Measurements from ENCODE around the gene DNAJC17.

The DNAJC17 gene

DNA sequence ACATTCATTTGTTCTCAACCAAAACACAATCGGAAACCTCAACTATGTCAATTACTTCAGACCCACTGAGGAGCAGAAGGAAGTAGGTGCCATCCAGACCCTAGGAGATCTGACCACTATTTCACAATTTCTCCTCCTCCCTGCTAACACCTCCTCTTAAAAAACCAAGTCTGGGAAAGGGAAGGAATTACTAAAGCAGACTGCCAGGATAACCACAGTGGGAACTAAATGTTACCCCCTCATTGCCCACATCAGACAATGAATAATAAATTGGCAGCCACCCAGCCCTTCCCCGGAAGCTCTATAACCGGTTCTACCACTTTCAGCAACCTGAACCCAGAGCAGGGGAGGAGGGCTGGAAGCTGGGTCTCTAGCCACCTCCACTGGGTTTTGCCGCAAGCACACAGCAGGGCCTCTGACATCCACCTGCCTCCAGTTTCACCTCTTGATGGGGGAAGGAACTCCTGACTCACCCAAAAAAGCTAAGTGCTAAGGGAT lies 19.9 kb downstream of the DNAJC17 start:
- no peaks in the 10 kb centered on the region for H3K27me3 ChIP-seq (ENCODE audit: control insufficient read depth in 1 of 2, insufficient read depth in 2 of 2, low read length in 2 of 2)
- H3K4me1 ChIP-seq (ENCODE audit: insufficient read depth, low read length), result peaks cover 9% of the 10 kb centered on the region
- no peak overlapping the region for H3K9ac ChIP-seq (ENCODE audit: low read length)
- no peak overlapping the region for H3K4me3 ChIP-seq (ENCODE audit: low read depth in 1 of 2, low read length in 2 of 2)
- no peaks in the 10 kb centered on the region for H3K9me3 ChIP-seq (ENCODE audit: low read length)
- H3K27ac ChIP-seq (ENCODE audit: low read depth, low read length), result no peak overlapping the region
- H3K36me3 ChIP-seq (ENCODE audit: insufficient read depth, low read length), result no peaks in the 10 kb centered on the region

DNA sequence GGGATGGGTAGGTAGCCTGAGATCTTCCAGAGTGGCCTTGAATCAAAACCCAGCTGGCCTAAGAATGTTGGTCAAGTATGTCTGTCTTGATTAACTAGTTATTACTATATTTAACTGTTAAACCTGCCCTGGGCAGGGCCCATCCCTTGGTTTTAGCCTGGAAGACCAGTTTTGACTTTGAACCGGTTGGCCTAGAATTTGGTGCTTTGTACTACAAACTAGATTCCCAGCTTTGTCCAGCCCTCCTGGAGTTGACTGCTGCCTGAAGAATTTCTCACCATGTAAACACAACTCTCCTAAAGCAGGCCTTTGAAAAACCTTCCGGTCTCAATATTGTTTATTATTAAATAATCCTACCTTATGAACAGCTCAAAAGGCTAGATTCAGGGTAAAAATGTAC lies 21.5 kb downstream of the DNAJC17 start:
- Histone ChIP-seq H3K36me3 (ENCODE audit: insufficient read depth, low read length) (no peaks in the 10 kb centered on the region), H3K9me3 (ENCODE audit: low read length) (no peaks in the 10 kb centered on the region), H3K4me1 (ENCODE audit: insufficient read depth, low read length) (peaks cover 9% of the 10 kb centered on the region), H3K27me3 (ENCODE audit: control insufficient read depth in 1 of 2, insufficient read depth in 2 of 2, low read length in 2 of 2) (no peaks in the 10 kb centered on the region), H3K27ac (ENCODE audit: low read depth, low read length) (no peak overlapping the region), H3K9ac (ENCODE audit: low read length) (no peak overlapping the region), H3K4me3 (ENCODE audit: low read depth in 1 of 2, low read length in 2 of 2) (no peak overlapping the region)

GRCh38 chr15:40785164-40785563 lies 22.1 kb downstream of the DNAJC17 start:
- no peaks in the 10 kb centered on the region for H3K36me3 ChIP-seq (ENCODE audit: insufficient read depth, low read length)
- H3K9me3 ChIP-seq (ENCODE audit: low read length), result no peaks in the 10 kb centered on the region
- no peaks in the 10 kb centered on the region for H3K27me3 ChIP-seq (ENCODE audit: control insufficient read depth in 1 of 2, insufficient read depth in 2 of 2, low read length in 2 of 2)
- H3K4me3 ChIP-seq (ENCODE audit: low read depth in 1 of 2, low read length in 2 of 2), result no peak overlapping the region
- H3K4me1 ChIP-seq (ENCODE audit: insufficient read depth, low read length), result peaks cover 9% of the 10 kb centered on the region
- H3K27ac ChIP-seq (ENCODE audit: low read depth, low read length), result no peak overlapping the region
- H3K9ac ChIP-seq (ENCODE audit: low read length), result no peak overlapping the region

DNA sequence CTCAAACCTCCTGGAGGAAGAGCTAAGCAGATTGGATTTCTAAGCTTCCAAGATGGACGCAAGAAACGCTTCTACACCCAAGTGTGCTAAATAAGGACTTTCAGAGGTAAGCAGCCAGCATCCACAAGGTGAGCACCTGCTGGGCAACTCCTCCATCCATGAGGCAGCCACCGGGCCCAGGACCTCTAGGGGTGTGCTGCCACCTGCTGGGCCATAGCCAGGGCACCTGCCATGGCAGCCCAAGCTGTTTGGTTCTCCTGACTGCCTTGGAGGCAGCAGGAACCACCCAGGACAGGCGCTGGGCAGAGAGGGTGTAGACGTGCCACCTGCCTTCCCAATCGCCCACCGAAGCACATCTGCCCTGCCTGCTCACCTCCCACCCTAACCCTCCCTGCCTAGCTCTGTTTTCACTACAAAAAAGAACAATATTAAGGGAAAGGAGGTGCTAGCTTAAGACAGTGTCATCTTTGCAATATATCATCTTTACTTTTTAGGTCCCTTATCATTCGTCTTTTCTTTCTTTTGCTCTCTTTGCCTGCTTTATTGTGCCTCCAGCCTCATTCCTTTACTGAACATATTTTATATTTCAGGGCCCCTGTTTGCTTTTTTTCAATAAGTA lies 24.6 kb downstream of the DNAJC17 start:
- Histone ChIP-seq H3K4me3 (ENCODE audit: low read depth in 1 of 2, low read length in 2 of 2) (no peak overlapping the region), H3K27ac (ENCODE audit: low read depth, low read length) (no peak overlapping the region), H3K9ac (ENCODE audit: low read length) (no peak overlapping the region), H3K9me3 (ENCODE audit: low read length) (no peaks in the 10 kb centered on the region), H3K36me3 (ENCODE audit: insufficient read depth, low read length) (peaks cover 16% of the 10 kb centered on the region), H3K27me3 (ENCODE audit: control insufficient read depth in 1 of 2, insufficient read depth in 2 of 2, low read length in 2 of 2) (no peaks in the 10 kb centered on the region), H3K4me1 (ENCODE audit: insufficient read depth, low read length) (peaks cover 9% of the 10 kb centered on the region)

- Histone ChIP-seq H3K9me3 (ENCODE audit: low read length) (no peaks in the 10 kb centered on the region), H3K27ac (ENCODE audit: low read depth, low read length) (no peak overlapping the region), H3K9ac (ENCODE audit: low read length) (no peak overlapping the region), H3K4me1 (ENCODE audit: insufficient read depth, low read length) (no peaks in the 10 kb centered on the region), H3K4me3 (ENCODE audit: low read depth in 1 of 2, low read length in 2 of 2) (no peak overlapping the region), H3K27me3 (ENCODE audit: control insufficient read depth in 1 of 2, insufficient read depth in 2 of 2, low read length in 2 of 2) (no peaks in the 10 kb centered on the region), H3K36me3 (ENCODE audit: insufficient read depth, low read length) (peaks cover 73% of the 10 kb centered on the region)
Observed at GRCh38 chr15:40776537-40777141, 30.6 kb downstream of the DNAJC17 start.

GRCh38 chr15:40775740-40776536 lies 31.3 kb downstream of the DNAJC17 start:
- Histone ChIP-seq H3K4me1 (ENCODE audit: insufficient read depth, low read length) (no peaks in the 10 kb centered on the region), H3K36me3 (ENCODE audit: insufficient read depth, low read length) (peaks cover 77% of the 10 kb centered on the region), H3K9ac (ENCODE audit: low read length) (no peak overlapping the region), H3K9me3 (ENCODE audit: low read length) (no peaks in the 10 kb centered on the region), H3K4me3 (ENCODE audit: low read depth in 1 of 2, low read length in 2 of 2) (no peak overlapping the region), H3K27ac (ENCODE audit: low read depth, low read length) (no peak overlapping the region), H3K27me3 (ENCODE audit: control insufficient read depth in 1 of 2, insufficient read depth in 2 of 2, low read length in 2 of 2) (no peaks in the 10 kb centered on the region)

GRCh38 chr15:40775007-40775406 lies 32.3 kb downstream of the DNAJC17 start:
- H3K9me3 ChIP-seq (ENCODE audit: low read length), result no peaks in the 10 kb centered on the region
- H3K27ac ChIP-seq (ENCODE audit: low read depth, low read length), result no peak overlapping the region
- no peaks in the 10 kb centered on the region for H3K4me1 ChIP-seq (ENCODE audit: insufficient read depth, low read length)
- H3K9ac ChIP-seq (ENCODE audit: low read length), result no peak overlapping the region
- H3K4me3 ChIP-seq (ENCODE audit: low read depth in 1 of 2, low read length in 2 of 2), result no peak overlapping the region
- H3K27me3 ChIP-seq (ENCODE audit: control insufficient read depth in 1 of 2, insufficient read depth in 2 of 2, low read length in 2 of 2), result no peaks in the 10 kb centered on the region
- peaks cover 77% of the 10 kb centered on the region for H3K36me3 ChIP-seq (ENCODE audit: insufficient read depth, low read length)

DNA sequence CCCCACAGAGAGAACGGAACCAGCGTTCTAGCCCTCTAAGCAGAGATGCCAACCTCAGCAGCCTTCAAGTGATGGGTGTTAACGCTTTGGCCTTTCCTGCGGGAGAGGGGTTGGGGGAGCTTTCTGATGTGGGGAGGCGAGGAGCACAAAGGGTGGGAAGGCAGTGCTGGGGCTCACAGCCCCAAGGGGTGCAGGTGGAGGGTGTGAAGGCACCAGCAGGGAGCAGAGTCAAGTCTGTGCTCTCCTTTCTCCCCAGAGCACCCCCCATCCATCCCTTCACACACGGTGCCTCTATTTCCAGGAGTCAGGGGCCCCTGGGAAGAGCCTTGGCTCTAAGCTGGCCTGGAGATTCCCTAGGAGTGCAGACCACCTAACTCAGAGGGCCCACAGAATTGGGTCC lies 33.4 kb downstream of the DNAJC17 start:
- Histone ChIP-seq H3K4me3 (ENCODE audit: low read depth in 1 of 2, low read length in 2 of 2) (no peak overlapping the region), H3K4me1 (ENCODE audit: insufficient read depth, low read length) (peaks cover 4% of the 10 kb centered on the region), H3K36me3 (ENCODE audit: insufficient read depth, low read length) (peaks cover 73% of the 10 kb centered on the region), H3K9ac (ENCODE audit: low read length) (no peak overlapping the region), H3K27me3 (ENCODE audit: control insufficient read depth in 1 of 2, insufficient read depth in 2 of 2, low read length in 2 of 2) (no peaks in the 10 kb centered on the region), H3K27ac (ENCODE audit: low read depth, low read length) (no peak overlapping the region), H3K9me3 (ENCODE audit: low read length) (no peaks in the 10 kb centered on the region)

- peaks cover 68% of the 10 kb centered on the region for H3K36me3 ChIP-seq (ENCODE audit: insufficient read depth, low read length)
- H3K27ac ChIP-seq (ENCODE audit: low read depth, low read length), result no peak overlapping the region
- peaks cover 4% of the 10 kb centered on the region for H3K4me1 ChIP-seq (ENCODE audit: insufficient read depth, low read length)
Observed at GRCh38 chr15:40773496-40773895, 33.8 kb downstream of the DNAJC17 start.

DNA sequence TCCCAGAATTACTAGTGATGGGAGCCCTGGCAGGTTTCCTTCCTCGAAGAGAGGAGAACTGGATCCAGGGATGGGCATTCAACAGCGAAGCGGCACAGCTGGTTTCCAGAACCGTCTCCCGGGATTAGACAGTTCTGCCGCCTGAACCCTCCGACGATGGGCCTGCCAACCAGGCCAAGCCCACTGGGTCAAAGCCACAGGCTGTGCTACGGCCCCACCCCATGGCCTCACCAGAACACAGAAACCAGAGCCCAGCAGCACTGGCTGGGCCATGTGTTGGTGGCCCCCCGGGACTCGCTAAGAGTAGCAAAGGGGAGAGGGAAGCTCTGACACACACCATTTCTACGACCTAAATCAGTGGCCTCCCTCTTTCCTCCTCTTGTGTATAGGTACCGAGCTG lies 35.3 kb downstream of the DNAJC17 start:
- no peak overlapping the region for H3K9ac ChIP-seq (ENCODE audit: low read length)
- no peak overlapping the region for H3K4me3 ChIP-seq (ENCODE audit: low read depth in 1 of 2, low read length in 2 of 2)
- H3K4me1 ChIP-seq (ENCODE audit: insufficient read depth, low read length), result peaks cover 4% of the 10 kb centered on the region
- H3K27ac ChIP-seq (ENCODE audit: low read depth, low read length), result no peak overlapping the region
- no peaks in the 10 kb centered on the region for H3K27me3 ChIP-seq (ENCODE audit: control insufficient read depth in 1 of 2, insufficient read depth in 2 of 2, low read length in 2 of 2)
- H3K36me3 ChIP-seq (ENCODE audit: insufficient read depth, low read length), result peaks cover 54% of the 10 kb centered on the region
- H3K9me3 ChIP-seq (ENCODE audit: low read length), result no peaks in the 10 kb centered on the region

More at GRCh38 chr15:40773496-40773895, 33.8 kb downstream of the DNAJC17 start:
- Histone ChIP-seq H3K9ac (ENCODE audit: low read length) (no peak overlapping the region), H3K9me3 (ENCODE audit: low read length) (no peaks in the 10 kb centered on the region), H3K27me3 (ENCODE audit: control insufficient read depth in 1 of 2, insufficient read depth in 2 of 2, low read length in 2 of 2) (no peaks in the 10 kb centered on the region), H3K4me3 (ENCODE audit: low read depth in 1 of 2, low read length in 2 of 2) (no peak overlapping the region)

GRCh38 chr15:40771242-40771641 lies 36.0 kb downstream of the DNAJC17 start:
- no peak overlapping the region for H3K9ac ChIP-seq (ENCODE audit: low read length)
- H3K4me1 ChIP-seq (ENCODE audit: insufficient read depth, low read length), result peaks cover 4% of the 10 kb centered on the region
- H3K4me3 ChIP-seq (ENCODE audit: low read depth in 1 of 2, low read length in 2 of 2), result no peak overlapping the region
- no peaks in the 10 kb centered on the region for H3K27me3 ChIP-seq (ENCODE audit: control insufficient read depth in 1 of 2, insufficient read depth in 2 of 2, low read length in 2 of 2)
- no peak overlapping the region for H3K27ac ChIP-seq (ENCODE audit: low read depth, low read length)
- H3K36me3 ChIP-seq (ENCODE audit: insufficient read depth, low read length), result peaks cover 47% of the 10 kb centered on the region
- no peaks in the 10 kb centered on the region for H3K9me3 ChIP-seq (ENCODE audit: low read length)
